Keratinocyte (primary cell): ENCODE results near the gene GKN1. TPM values are rescaled to one million over a fixed set of nuclear protein-coding genes. Genes with fewer than 3 reads are reported as not detected.

Experiments used
- DNase-seq: peaks from one replicate; pipeline ENCODE4 v3.0.0-alpha.2; 2011; ENCODE audit warnings: low read depth, missing footprints, low spot score
- FAIRE-seq: peaks from 2 replicates; lab custom pipeline; 2011; peaks lifted over from hg19 to GRCh38; lab: Jason Lieb, UNC
- H2AFZ ChIP-seq: 2 replicates; pipeline ENCODE4 v1.6.0; 2012; ENCODE audit warnings: low read length, control low read depth, inconsistent platforms; ENCODE audit not compliant: control insufficient read depth
- H3K27ac ChIP-seq: 2 replicates; pipeline ENCODE4 v1.5.1; 2011; ENCODE audit warnings: low read length; ENCODE audit not compliant: control insufficient read depth, insufficient read depth
- H3K27me3 ChIP-seq: 3 replicates; pipeline ENCODE4 v1.6.0; 2011; ENCODE audit warnings: low read length; ENCODE audit not compliant: control insufficient read depth, insufficient read depth; ENCODE audit errors: extremely low read depth
- H3K36me3 ChIP-seq, 2 experiments: 2 replicates in 1 of 2; 3 replicates in 1 of 2; pipeline ENCODE4 v1.5.1; 2011; ENCODE audit warnings: low read length in 2 of 2, mild to moderate bottlenecking in 1 of 2; ENCODE audit not compliant: control insufficient read depth in 2 of 2, insufficient read depth in 2 of 2; ENCODE audit errors: extremely low read depth in 1 of 2
- H3K4me1 ChIP-seq: 3 replicates; pipeline ENCODE4 v1.5.1; 2011; ENCODE audit warnings: low read length; ENCODE audit not compliant: control insufficient read depth, insufficient read depth; ENCODE audit errors: extremely low read depth
- H3K4me2 ChIP-seq: 3 replicates; pipeline ENCODE4 v1.6.0; 2011; ENCODE audit warnings: low read depth, low read length; ENCODE audit not compliant: control insufficient read depth, insufficient read depth; ENCODE audit errors: extremely low read depth
- H3K4me3 ChIP-seq, 3 experiments: fragments of 200-600 bp in 1 of 3; sonication (generic) in 1 of 3; 2 replicates in 2 of 3; 3 replicates in 1 of 3; pipeline ENCODE4 v1.5.1; 2011 to 2016; ENCODE audit warnings: low read length in 3 of 3, mild to moderate bottlenecking in 3 of 3, control low read depth in 2 of 3, inconsistent platforms in 1 of 3, low read depth in 1 of 3, mixed read lengths in 1 of 3, mixed run types in 1 of 3, moderate library complexity in 1 of 3; ENCODE audit not compliant: control insufficient read depth in 2 of 3, insufficient read depth in 2 of 3; ENCODE audit errors: extremely low read depth in 1 of 3
- H3K79me2 ChIP-seq: 2 replicates; pipeline ENCODE4 v1.6.0; 2012; ENCODE audit warnings: low read length; ENCODE audit not compliant: control insufficient read depth, insufficient read depth
- H3K9ac ChIP-seq: 3 replicates; pipeline ENCODE4 v1.6.0; 2011; ENCODE audit warnings: low read length; ENCODE audit not compliant: control insufficient read depth, insufficient read depth; ENCODE audit errors: extremely low read depth
- H3K9me1 ChIP-seq: 3 replicates; pipeline ENCODE4 v1.6.0; 2011; ENCODE audit warnings: low read length; ENCODE audit not compliant: control insufficient read depth, insufficient read depth; ENCODE audit errors: extremely low read depth
- H3K9me3 ChIP-seq: 2 replicates; pipeline ENCODE4 v1.5.1; 2012; ENCODE audit warnings: low read depth, low read length; ENCODE audit not compliant: control insufficient read depth
- H4K20me1 ChIP-seq: 3 replicates; pipeline ENCODE4 v1.6.0; 2011; ENCODE audit warnings: low read length; ENCODE audit not compliant: control insufficient read depth, insufficient read depth; ENCODE audit errors: extremely low read depth
- CTCF ChIP-seq, 3 experiments: IDR thresholded peaks in 1 of 3; conservative IDR thresholded peaks in 1 of 3; optimal IDR thresholded peaks in 1 of 3; 2 replicates in 2 of 3; 3 replicates in 1 of 3; pipeline versions ENCODE3 to v1.5.1; 2011; ENCODE audit warnings: low read length in 3 of 3, mild to moderate bottlenecking in 3 of 3, moderate library complexity in 2 of 3, control low read depth in 1 of 3, inconsistent platforms in 1 of 3; ENCODE audit not compliant: insufficient read depth in 2 of 3; ENCODE audit errors: extremely low read depth in 1 of 3
- EZH2 ChIP-seq: IDR thresholded peaks from one replicate; pipeline ENCODE4 v1.6.1; 2012; ENCODE audit warnings: inconsistent platforms, mild to moderate bottlenecking, low read length, moderate library complexity
- dilution Hi-C: fragments of 300-500 bp; cut with MboI; formaldehyde crosslinking; loops from one replicate; pipeline ENCODE4 v1.7.0; 2020; ENCODE audit warnings: low sequenced_read_pairs; ENCODE audit not compliant: extremely low pct_ligation_motif_present
- polyA plus RNA-seq, 5 experiments: library from polyadenylated mRNA; depleted of rRNA in 3 of 5; stranded (reverse) in 3 of 5; stranded (forward) in 1 of 5; unstranded in 1 of 5; fragments of >200 nt; gene quantifications; 1 replicate in 1 of 5; 2 replicates in 3 of 5; 3 replicates in 1 of 5; pipeline versions ENCODE4 v1.2.1 to v1.2.3, GENCODE V29; 2011 to 2012; ENCODE audit warnings: missing spikeins in 2 of 5, low read depth in 1 of 5, low replicate concordance in 1 of 5

The GKN1 gene
- polyA plus RNA-seq, 1 donor (not counting 4 experiments of a cell fraction or from before 2014, with no cell fraction given) = 0.49 TPM

GRCh38 chr2:68926796-68927195 is 47.6 kb upstream of the GKN1 start:
- dilution Hi-C loops = no loop called here
- no peak overlapping the region for H2AFZ ChIP-seq
- H3K9me1 ChIP-seq = no peaks in the 10 kb centered on the region
- H3K4me3 ChIP-seq = no peak overlapping the region
- no peak for TF ChIP-seq CTCF (optimal IDR thresholded peaks at IDR 0.05 in 1 of 3, IDR thresholded peaks at IDR 0.05 in 1 of 3, conservative IDR thresholded peaks at IDR 0.05 in 1 of 3; ENCODE audit: extremely low read depth in 1 of 3, insufficient read depth in 2 of 3, low read length in 3 of 3)
- TF ChIP-seq EZH2 = no peak
- H3K79me2 ChIP-seq = no peaks in the 10 kb centered on the region
- H3K4me2 ChIP-seq = no peak overlapping the region
- no peaks in the 10 kb centered on the region for H3K9me3 ChIP-seq
- no peak for FAIRE-seq
- no peaks in the 10 kb centered on the region for H4K20me1 ChIP-seq
- H3K36me3 ChIP-seq = no peaks in the 10 kb centered on the region
- H3K9ac ChIP-seq = no peak overlapping the region
- no peak overlapping the region for H3K27ac ChIP-seq
- no peaks in the 10 kb centered on the region for H3K27me3 ChIP-seq
- H3K4me1 ChIP-seq = peaks cover 7% of the 10 kb centered on the region
- no peak for DNase-seq

- no peak overlapping the region for H2AFZ ChIP-seq
- no peaks in the 10 kb centered on the region for H3K36me3 ChIP-seq
- no peak for FAIRE-seq
- TF ChIP-seq EZH2 (no peak), CTCF (optimal IDR thresholded peaks at IDR 0.05 in 1 of 3, IDR thresholded peaks at IDR 0.05 in 1 of 3, conservative IDR thresholded peaks at IDR 0.05 in 1 of 3; ENCODE audit: extremely low read depth in 1 of 3, insufficient read depth in 2 of 3, low read length in 3 of 3) (no peak)
- no peak overlapping the region for H3K4me2 ChIP-seq
- H3K27ac ChIP-seq = no peak overlapping the region
- H3K9me3 ChIP-seq = no peaks in the 10 kb centered on the region
- no peaks in the 10 kb centered on the region for H3K9me1 ChIP-seq
- no peak overlapping the region for H3K4me3 ChIP-seq
- no peaks in the 10 kb centered on the region for H4K20me1 ChIP-seq
- DNase-seq = no peak
- H3K79me2 ChIP-seq = no peaks in the 10 kb centered on the region
- no peak overlapping the region for H3K9ac ChIP-seq
- H3K4me1 ChIP-seq = peaks cover 25% of the 10 kb centered on the region
- H3K27me3 ChIP-seq = no peaks in the 10 kb centered on the region
- dilution Hi-C loops = no loop called here
These were observed 43.2 kb upstream of the GKN1 start for GRCh38 chr2:68931149-68931711.
